ENCODE results near the gene SH2D7. TPM values are rescaled to one million over a fixed set of nuclear protein-coding genes. Genes with fewer than 3 reads are reported as not detected.
A peak's percentile ranks its signal among the peaks of the same experiment; 100 is the strongest.

SH2D7 gene
- total RNA-seq, 1 donor from 2014 or later, result not detected

GRCh38 chr15:78125267-78125666 is 32.9 kb downstream of the SH2D7 start:
- H3K4me1 Mint-ChIP-seq (ENCODE audit: low read depth), result peaks cover 3% of the 10 kb centered on the region
- H3K4me3 Mint-ChIP-seq (ENCODE audit: unreplicated experiment), result no peak overlapping the region
- H3K27ac Mint-ChIP-seq (ENCODE audit: unreplicated experiment), result no peak overlapping the region
- no peaks in the 10 kb centered on the region for H3K27me3 Mint-ChIP-seq (ENCODE audit: low read depth)
- TF ChIP-seq CTCF (IDR thresholded peaks at IDR 0.05), result no peak
- no peak for DNase-seq (ENCODE audit: low spot score)
- H3K36me3 Mint-ChIP-seq (ENCODE audit: low read depth), result no peaks in the 10 kb centered on the region
- H3K9me3 Mint-ChIP-seq (ENCODE audit: low read depth), result no peaks in the 10 kb centered on the region

- no peak for DNase-seq (ENCODE audit: low spot score)
- no peak overlapping the region for H3K27ac Mint-ChIP-seq (ENCODE audit: unreplicated experiment)
- no peak for TF ChIP-seq CTCF (IDR thresholded peaks at IDR 0.05)
- no peaks in the 10 kb centered on the region for H3K27me3 Mint-ChIP-seq (ENCODE audit: low read depth)
- peaks cover 12% of the 10 kb centered on the region for H3K4me1 Mint-ChIP-seq (ENCODE audit: low read depth)
- H3K4me3 Mint-ChIP-seq (ENCODE audit: unreplicated experiment), result no peak overlapping the region
- no peaks in the 10 kb centered on the region for H3K36me3 Mint-ChIP-seq (ENCODE audit: low read depth)
- H3K9me3 Mint-ChIP-seq (ENCODE audit: low read depth), result no peaks in the 10 kb centered on the region
Observed at GRCh38 chr15:78127882-78128281, 35.5 kb downstream of the SH2D7 start.

GRCh38 chr15:78129077-78129750 is 36.9 kb downstream of the SH2D7 start:
- Mint-ChIP-seq H3K9me3 (ENCODE audit: low read depth) (no peaks in the 10 kb centered on the region), H3K4me3 (ENCODE audit: unreplicated experiment) (no peak overlapping the region), H3K27me3 (ENCODE audit: low read depth) (no peaks in the 10 kb centered on the region), H3K36me3 (ENCODE audit: low read depth) (no peaks in the 10 kb centered on the region), H3K27ac (ENCODE audit: unreplicated experiment) (no peak overlapping the region), H3K4me1 (ENCODE audit: low read depth) (peaks cover 12% of the 10 kb centered on the region)
- no peak for TF ChIP-seq CTCF (IDR thresholded peaks at IDR 0.05)
- no peak for DNase-seq (ENCODE audit: low spot score)

GRCh38 chr15:78129751-78130287 is 37.5 kb downstream of the SH2D7 start:
- Mint-ChIP-seq H3K36me3 (ENCODE audit: low read depth) (no peaks in the 10 kb centered on the region), H3K4me3 (ENCODE audit: unreplicated experiment) (peak overlapping the region; percentile 72), H3K9me3 (ENCODE audit: low read depth) (no peaks in the 10 kb centered on the region), H3K27ac (ENCODE audit: unreplicated experiment) (no peak overlapping the region), H3K27me3 (ENCODE audit: low read depth) (no peaks in the 10 kb centered on the region), H3K4me1 (ENCODE audit: low read depth) (peaks cover 12% of the 10 kb centered on the region)
- no peak for TF ChIP-seq CTCF (IDR thresholded peaks at IDR 0.05)
- no peak for DNase-seq (ENCODE audit: low spot score)

GRCh38 chr15:78130466-78131294 is 38.3 kb downstream of the SH2D7 start:
- Mint-ChIP-seq H3K36me3 (ENCODE audit: low read depth) (no peaks in the 10 kb centered on the region), H3K27ac (ENCODE audit: unreplicated experiment) (no peak overlapping the region), H3K27me3 (ENCODE audit: low read depth) (no peaks in the 10 kb centered on the region), H3K4me3 (ENCODE audit: unreplicated experiment) (peak overlapping the region; percentile 72), H3K9me3 (ENCODE audit: low read depth) (no peaks in the 10 kb centered on the region), H3K4me1 (ENCODE audit: low read depth) (peaks cover 12% of the 10 kb centered on the region)
- TF ChIP-seq CTCF (IDR thresholded peaks at IDR 0.05), result no peak
- no peak for DNase-seq (ENCODE audit: low spot score)
